GM18858 (cell line): ENCODE results near the gene RASD2.

Experiments used
- ATAC-seq: cut with Tn5 transposase; IDR thresholded peaks from one replicate; pipeline ENCODE4 v1.9.1; 2021; ENCODE audit not compliant: unreplicated experiment

Gene RASD2

DNA sequence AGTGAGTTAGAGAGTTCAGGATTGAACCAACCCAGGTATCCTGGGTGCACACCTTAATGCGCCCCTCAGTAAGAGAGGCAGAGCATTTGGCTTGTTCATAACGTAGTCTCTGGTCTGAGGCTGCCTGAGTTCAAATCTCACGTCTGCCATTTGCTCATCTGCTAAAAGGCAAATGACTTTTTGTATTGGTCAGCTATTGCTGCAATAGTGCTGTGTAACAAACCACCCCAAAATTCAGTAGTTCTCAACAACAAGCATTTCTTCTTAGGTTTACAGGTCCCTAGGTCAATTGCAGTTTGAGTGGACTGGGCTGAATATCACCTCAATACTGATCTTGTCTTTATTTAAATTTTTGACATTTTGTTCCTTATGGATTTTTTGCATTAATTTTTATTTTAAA lies 18.1 kb downstream of the RASD2 start:
- ATAC-seq, result no peak

DNA sequence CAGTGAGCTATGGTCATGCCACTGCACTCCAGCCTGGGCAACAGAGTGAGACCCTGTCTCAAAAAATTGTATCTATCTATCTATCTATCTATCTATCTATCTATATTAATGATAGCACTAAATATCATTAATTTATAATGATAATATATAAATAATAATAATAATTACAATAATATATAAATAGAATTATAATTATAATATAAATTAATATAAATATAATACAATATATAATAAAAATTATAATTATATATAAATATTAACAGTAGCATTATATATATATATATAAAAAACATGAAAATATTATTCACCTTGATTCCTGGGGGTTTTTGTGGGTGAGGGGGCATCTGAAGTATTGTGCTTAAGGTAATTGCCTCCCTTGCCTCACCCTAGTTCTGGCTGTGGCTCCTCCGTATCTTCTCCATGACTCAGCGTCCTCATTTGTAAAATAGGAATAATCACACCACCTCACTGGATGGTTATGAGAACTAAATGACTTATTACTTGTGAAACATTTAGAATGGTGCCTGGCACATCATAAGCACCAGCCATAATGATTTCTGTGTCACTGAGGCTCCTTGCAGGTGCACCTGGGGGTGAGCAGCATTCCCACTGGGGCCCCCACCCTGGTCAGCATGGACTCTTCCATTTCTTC lies 18.8 kb downstream of the RASD2 start:
- no peak for ATAC-seq

DNA sequence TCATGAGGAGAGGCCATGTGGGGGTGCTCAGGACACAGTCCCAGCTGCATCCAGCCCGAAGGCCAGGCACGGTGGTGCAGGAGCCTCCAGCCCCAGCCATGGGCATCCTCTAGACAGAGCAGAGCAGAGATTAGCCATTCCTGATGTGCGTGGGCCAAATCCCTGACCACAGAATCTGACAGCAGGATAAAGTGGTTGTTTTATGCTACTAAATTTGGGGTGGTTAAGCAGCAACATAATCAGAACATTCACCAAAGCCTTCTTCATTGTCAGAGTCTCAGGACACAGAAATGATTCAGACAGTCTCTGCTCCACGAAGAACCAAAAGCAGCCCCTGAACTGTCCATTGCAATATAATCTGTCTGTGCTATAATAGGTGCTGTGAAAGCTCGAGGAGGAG lies 19.7 kb downstream of the RASD2 start:
- ATAC-seq, result no peak

DNA sequence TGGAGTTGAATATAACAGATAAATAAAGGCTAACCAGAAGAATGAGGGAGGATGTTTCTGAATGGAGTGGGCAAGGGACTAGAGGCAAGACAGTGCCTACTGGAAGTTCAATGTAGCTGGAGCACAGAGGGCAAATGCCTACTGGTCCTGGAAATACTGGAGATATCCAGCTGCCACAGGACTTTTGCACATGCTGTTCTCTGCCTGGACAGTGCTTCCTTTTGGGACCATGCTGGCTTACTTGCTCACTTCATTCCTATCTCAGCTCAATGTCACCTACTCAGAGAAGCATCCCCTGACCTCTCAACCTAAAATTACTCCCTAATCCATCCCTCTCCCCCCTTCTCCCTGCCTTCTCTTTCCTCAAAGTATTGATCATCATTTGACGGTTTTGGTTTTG lies 20.2 kb downstream of the RASD2 start:
- ATAC-seq, result no peak

DNA sequence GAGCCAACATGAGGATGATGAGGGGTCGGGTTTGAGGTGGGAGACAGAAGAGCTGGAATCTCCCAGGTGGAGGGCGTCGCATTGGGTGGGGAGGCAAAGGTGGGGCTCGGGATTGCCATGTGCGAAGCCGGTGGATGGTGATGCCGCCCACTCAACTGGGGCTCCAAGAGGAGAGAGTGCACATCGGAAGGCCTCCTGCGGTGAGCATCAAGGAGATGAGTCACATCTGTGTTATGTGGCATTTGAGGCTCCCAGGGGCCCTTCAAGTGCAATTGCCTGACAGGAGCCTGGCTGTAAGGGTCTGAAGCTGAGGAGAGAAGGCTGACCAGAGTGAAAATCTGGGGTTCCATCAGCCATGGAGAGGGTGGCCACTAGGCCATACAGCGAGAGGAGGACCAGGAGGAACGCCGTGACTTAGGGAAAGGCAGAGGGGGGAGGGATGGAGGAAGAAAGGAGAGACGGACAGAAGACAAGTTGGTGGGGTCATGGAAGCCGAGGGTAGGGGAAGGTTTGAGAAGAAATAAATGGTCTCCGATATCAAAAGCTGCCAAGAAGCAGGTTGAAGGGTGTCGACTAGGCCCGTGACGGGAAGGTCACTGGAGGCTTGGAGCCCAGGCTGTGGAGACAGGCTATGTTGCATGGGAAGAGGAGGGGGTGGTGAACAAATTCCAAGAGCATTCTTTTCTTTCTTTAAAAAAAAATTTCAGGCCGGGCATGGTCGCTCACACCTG lies 21.3 kb downstream of the RASD2 start:
- no peak for ATAC-seq

DNA sequence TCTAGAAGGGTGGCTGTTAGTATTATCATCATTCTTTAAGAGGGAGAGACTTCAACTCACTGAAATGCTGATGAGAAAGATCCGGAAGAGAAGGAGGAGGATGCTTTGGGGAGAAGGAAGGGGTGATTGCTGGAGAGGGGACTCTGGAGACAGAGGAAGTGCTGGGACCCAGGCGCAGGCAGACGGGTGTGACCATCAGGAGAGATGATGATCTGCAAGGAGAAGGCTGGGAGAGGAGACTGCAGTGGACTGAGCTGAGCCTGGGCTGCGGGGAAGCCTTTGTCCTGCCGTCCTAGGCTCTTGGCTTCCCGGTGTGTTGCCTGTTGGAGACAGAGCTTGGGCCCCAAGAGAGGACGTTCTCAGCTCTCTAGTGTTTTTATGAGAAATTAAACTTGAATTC lies 22.6 kb downstream of the RASD2 start:
- no peak for ATAC-seq

DNA sequence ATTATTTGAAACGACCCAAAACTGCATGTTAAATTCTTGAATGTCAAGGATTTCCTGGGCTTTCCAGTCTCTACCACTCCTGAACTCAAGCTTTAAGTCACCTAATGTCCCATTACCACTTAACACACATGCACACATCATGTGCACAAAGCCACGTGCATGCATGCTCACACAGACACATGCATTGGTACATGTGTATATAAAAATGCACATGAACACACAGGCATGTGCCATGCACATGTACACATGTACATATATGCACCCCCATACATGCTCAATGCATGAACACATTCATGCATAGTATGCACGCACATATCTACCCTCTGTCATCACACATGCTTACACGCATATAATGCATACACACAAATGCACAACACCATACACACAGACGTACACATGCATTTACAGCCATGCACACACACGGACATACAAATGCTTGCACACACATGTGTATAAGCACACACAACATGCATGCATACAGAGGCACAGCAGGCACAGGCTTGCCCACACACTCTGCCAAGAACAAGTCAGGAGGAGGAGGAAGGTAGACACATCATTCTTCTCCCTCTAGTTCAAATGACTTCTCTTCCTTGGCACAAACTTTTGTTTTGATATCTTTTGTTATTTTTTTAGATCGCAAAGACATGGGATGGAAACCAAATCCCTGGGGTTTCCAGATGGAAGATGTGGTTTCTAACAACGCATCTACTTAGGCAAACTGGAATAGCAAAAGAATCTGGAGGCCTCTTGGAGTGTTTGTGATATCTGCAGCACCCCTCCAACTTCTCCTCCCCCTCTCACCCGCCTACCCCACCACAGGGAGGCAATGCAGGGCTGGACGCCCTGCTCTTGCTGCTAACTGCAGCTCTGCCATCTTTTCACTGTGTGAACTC lies 24.6 kb downstream of the RASD2 start:
- no peak for ATAC-seq

DNA sequence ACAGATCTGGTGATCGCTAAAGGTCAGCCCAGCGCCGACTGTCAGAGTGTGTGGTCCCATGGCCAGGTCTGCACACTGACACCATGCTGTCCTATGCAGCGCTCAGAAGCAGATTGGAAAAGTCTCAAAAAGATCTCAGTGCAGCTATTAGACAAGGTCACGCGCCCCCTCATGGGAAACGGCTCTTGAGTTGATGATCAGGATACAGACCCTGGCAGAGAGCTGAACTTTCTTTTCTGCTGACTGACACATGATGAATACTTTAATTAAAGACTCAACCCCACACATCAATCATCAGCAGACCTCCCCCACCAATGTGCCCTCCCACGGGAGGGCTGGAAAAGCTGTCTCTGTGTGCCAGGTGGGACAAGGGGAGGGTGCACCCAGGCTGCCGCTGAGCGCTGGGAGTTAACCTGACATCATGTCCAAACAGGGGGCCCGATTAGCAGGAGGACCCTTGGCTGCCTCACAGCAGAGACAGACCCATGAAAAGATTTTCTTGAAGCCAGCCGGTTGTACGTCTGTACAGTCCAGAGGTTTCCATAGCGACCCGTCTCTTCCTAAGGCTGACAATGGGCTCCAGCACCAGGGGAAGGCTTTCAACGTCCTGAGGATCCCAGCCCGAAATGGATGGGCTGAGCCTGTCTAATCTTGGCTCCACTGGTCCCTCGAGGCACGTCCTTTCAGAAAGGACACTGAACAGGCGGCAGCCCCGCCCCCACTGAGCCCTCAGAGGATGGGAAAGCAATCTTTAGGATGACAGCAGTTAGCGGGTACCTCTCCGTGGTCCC lies 26.9 kb downstream of the RASD2 start:
- no peak for ATAC-seq

DNA sequence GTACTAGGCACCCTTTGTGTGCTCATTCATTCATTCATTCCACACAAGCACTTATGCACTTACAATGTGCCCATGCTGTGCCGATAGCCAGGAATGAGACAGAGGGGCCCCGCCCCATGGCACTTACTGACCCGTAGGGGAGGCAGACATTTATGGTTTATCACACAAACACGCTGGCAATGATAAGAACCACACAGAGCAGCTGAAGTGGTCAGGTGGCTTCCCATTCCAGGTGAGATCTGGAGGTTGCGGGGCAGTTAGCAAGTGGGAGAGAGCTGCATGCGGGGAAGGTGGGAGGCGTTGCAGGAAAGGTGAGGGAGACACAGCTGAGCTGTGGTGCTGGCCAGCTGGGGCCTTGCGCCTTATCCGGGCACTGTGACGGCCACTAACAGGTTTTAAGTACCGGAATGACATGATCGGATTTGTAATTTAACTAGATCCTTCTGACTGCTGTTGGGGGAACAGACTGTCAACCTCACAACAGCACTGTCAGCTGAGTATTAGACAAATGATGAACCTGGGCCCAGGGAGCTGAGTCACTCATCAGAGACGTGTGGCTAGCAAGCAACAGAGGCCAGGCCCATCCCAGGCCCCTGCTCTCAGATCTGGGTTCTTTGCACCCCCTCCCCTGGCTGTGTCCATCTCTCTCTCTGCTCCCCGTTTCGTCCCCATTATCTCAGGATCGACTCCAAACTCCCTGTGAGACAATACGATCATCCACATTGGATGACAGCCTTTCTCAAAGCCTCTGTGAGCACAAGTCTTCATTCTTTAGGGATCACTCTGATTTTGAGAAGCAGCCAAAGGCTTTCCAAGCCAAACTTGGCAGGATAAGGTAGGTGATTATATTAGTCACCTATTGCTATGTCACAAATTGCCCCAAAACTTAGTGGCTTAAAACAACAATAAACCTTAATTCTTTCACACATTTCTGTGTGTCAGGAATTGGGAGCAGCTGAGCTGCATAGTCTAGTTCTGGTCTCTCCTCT lies 28.4 kb downstream of the RASD2 start:
- no peak for ATAC-seq

DNA sequence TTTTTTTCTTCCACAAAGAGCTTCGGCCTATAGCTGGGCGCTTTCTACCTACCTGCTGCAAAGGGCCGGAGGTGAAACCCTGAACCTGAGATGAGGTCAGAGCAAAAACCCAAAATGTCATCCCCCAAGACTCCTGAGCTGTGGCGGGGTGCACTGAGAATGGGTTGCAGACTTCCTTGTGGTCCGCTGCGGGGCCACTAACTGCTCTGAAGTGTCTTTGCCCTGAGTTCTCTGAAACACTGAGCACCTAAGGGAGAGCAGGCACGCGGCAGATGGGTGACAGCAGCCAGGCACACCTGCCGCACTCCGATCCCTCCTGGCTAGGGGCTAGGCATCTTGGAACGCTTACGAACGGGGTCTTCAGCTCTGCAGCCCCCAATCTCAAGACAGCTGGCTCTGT lies 29.3 kb downstream of the RASD2 start:
- ATAC-seq, result no peak

DNA sequence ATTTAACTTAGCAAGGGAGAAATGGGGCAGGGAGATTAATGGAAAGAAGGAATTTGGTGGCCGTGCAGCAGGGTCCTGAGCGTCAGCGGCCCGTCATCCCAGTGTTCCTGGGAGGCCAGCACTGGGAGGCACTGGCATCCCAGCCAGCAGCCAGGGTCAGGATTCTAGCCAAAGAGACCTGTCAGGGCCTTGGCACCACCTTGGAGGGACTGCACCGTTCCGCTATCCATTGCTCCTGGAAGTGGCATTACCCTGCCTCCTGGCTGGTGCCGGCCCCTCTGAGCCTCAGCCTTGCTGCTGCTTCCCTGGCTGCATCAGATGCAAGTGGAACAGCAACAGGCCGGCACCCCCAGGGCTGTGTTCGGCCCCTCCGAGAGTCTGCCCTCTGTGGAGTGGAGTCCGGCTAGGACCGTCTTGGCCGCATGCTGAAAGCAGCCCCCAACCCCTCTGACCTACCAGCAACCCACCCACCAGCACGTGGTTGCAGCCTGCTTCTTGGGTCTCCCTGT lies 30.1 kb downstream of the RASD2 start:
- ATAC-seq, result no peak

DNA sequence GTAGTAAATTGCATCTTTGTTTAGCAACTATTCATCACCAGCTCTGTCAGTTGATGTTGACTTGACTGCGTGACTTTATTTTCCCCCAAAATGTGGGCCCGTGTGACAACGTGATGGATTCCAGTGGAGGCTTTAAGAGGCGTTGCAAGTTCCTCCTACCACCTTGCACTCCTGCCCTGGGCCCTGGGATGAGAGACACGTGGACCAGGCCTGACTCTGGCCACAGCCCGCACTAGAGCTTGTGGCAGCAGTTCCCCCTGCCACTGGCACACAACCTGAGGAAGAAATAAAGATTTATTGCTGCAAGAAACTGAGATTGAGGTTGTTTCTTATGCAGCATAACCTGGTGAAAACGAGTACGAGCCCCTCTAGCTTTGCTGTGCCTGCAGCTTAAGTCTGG lies 31.9 kb downstream of the RASD2 start:
- ATAC-seq, result no peak

DNA sequence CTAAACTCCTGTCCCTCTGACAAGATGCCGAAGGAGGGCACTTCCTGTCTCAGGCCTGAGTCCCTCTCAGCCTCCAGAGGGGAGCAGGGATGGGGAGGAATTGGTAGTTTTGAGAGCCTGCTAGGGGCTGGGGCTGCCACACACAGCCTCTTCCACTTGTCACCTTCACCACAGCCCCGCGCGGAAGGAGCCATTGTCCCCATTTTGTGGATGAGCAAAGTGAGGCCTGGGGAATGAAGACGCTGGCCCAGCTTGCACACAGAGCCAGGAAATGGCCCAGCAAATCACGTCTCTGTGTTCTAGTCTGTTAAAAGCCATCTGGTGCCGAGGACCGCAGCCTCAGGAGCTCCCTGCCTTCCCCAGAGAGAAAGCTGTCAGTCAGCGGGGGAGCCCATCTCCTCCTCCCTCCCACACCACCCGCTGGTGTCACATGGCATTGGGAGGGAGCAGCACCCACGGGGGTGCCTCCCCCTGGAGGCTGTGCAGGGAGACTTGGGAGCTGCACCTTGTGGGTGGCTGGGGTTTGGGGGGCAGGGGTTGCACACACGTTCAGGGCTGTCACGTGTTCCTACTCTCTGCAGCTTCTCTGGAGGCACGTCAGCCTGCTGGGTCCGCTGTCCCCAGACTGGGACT lies 34.6 kb downstream of the RASD2 start:
- no peak for ATAC-seq

DNA sequence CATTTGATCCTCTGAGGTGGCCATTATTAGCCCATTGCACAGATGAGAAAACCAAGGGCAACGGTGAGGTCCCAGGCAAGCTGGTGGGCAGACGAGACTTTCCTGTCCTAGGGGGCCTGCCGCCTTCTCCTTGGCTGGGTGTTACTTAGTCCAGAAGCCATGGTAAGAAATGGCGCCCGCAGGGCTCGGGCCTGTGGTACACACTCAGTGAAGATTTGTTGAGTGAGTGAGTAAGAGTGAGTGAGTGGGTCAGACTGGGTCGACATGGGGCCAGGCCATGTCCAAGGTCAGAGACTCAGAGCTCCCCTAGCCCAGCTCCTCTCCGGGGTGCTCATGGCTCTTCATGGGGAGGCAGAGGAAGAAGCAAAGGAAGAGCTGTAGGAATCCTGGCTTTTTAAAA lies 36.0 kb downstream of the RASD2 start:
- ATAC-seq, result no peak

DNA sequence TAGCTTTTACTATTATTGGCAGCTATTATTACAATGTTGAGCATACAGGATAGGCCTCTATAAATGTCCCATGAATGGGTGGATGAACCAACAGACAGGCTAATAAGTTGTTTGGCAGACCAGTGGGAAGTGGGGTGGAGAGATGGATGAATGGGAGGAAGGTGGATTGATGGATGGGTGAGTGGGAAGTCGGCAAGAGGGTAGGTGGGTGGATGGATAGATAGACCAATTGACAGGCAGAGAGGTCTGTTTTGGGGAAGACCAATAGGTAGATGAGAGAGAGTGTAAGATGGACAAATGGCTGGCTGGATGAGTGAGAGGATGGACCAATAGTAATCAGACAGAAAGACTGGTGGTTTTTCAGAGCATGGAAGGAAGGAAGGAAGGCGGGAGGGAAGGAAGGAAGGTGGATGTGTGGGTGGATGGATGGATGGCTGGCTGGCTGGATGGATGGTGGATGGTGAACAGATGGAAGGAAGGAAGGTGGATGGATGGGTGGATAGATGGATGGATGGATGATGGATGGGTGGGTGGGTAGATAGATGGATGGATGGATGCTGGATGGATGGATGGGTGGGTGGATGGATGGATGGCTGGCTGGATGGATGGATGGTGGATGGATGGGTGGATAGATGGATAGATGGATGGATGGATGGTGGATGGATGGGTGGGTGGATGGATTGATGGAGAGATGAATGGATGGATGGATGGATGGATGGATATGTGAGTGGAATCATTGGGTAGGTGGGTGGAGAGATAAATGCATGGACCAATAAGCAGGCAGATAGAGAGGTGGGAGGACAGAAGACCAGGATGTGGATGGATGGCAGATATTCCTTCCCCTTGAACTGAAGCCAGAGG lies 37.4 kb downstream of the RASD2 start:
- no peak for ATAC-seq

DNA sequence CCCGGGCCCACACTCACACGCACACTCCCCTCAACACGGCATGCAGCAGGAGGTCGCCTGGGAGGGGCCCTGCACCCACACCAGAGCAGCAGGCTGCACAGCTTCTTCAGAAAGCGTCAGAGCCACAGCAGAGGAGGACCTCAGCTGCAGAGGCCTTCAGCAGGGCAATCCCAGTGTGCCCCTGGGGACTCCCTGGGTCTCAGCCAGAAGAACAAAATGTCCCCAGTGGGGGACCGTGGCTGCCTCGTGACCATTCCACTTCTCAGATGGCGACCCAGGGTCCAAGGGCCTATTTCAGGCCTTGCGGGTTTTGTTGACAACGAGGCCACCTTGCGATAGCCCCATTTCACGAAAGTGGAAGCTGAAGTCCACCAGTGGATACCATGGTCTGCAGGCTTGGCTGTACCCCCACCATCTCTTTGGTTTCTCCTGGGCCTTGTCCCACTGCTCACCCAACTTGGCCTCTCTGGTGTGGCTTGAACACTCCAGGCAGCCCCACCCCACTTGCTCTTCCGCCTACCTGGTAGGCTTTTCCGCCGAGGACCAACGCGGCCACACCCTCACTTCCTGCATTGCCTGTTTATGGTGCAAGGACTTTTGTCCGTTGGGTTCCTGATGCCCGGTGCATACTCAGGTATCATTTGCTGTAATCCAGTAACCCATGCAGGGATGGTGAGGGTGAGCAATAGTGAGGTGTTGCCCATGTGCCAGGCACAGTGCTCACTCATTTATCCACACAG lies 38.4 kb downstream of the RASD2 start:
- ATAC-seq, result no peak

DNA sequence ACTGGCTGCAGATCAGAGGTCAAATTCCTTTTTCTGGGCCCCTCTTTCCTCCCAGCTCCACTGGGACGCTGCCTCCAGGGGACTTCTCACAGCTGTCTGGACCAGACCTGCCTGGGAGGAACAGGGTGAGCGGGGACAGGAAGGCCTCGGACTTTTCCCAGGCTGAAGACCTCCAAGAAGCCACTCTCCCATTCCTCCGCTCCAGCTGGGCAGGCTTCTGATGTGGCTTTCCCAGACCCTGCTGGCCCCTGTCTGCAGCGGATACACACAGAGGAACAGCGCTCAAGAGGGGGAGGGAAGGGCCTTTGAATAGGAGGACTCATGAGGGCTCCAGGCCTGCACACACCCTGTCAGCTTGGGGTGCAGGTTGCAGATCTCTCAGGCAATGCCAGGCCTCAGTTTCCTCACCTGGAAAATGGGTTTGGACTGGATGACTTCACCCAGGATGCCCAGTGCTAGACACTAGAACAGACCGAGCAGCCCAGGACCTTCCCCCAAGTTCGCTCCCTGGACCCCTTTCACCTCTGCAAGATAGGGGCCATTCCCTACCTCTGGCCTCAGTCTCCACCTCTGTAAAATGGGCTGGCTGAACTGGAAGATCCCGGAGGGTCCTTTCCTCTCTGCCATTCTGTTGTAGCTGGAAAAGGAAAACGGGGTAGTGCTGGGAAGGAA lies 39.9 kb downstream of the RASD2 start:
- ATAC-seq, result no peak
